ENCODE results near the gene ADGRL3. TPM values are rescaled to one million over a fixed set of nuclear protein-coding genes. Genes with fewer than 3 reads are reported as not detected.
A peak's percentile ranks its signal among the peaks of the same experiment; 100 is the strongest.

ADGRL3 gene
- total and polyA plus RNA-seq, 4 donors: 0.39 to 59.9 (median 2.9) TPM

DNA sequence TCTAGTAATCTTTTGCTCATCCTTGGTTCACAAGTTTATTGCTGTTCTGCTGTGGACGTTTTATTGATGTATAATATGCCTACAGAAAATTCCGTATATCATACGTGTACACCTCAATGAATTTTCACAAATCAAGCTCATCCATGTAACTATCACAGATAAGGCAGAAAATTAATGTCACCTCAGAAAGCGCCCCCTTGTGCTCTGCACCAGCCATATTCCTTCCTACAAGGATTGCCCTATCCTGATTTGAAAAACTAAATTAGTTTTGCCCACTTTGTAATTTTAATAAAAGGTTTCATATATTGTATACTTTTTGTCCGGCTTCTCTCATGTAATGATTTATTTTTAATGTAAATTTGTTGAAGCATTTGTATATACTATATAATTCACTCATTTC is 390.8 kb downstream of the ADGRL3 start:
- WGBS, 2 donors: 90 to 91% methylated on average over 5 of the region's 5 CpGs
- Histone ChIP-seq H3K9me3 (ENCODE audit: control insufficient read depth in 4 of 4, insufficient read depth in 3 of 4, low read length in 3 of 4) (peaks cover 0 to 4% (median 0%) of the 10 kb centered on the region in 4 donors), H3K27me3 (ENCODE audit: control insufficient read depth in 3 of 3, insufficient read depth in 3 of 3, low read length in 2 of 3) (no peaks in the 10 kb centered on the region), H3K36me3 (ENCODE audit: control insufficient read depth in 4 of 4, insufficient read depth in 4 of 4, low read length in 4 of 4) (no peaks in the 10 kb centered on the region), H3K27ac (ENCODE audit: low read depth in 1 of 2, low read length in 1 of 2) (no peak overlapping the region), H3K9ac (ENCODE audit: insufficient read depth in 1 of 2, low read length in 2 of 2) (no peak overlapping the region), H3K4me1 (ENCODE audit: control insufficient read depth in 5 of 5, insufficient read depth in 5 of 5, low read length in 5 of 5) (no peaks in the 10 kb centered on the region), H3K4me3 (no peak overlapping the region)
- DNase-seq (no peak), ATAC-seq (ENCODE audit: insufficient read depth, low FRiP score) (no peak)
- TF ChIP-seq, protein P1, sequence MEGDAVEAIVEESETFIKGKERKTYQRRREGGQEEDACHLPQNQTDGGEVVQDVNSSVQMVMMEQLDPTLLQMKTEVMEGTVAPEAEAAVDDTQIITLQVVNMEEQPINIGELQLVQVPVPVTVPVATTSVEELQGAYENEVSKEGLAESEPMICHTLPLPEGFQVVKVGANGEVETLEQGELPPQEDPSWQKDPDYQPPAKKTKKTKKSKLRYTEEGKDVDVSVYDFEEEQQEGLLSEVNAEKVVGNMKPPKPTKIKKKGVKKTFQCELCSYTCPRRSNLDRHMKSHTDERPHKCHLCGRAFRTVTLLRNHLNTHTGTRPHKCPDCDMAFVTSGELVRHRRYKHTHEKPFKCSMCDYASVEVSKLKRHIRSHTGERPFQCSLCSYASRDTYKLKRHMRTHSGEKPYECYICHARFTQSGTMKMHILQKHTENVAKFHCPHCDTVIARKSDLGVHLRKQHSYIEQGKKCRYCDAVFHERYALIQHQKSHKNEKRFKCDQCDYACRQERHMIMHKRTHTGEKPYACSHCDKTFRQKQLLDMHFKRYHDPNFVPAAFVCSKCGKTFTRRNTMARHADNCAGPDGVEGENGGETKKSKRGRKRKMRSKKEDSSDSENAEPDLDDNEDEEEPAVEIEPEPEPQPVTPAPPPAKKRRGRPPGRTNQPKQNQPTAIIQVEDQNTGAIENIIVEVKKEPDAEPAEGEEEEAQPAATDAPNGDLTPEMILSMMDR (IDR thresholded peaks at IDR 0.05; ENCODE audit: control extremely low read depth, extremely low read depth): no peak

DNA sequence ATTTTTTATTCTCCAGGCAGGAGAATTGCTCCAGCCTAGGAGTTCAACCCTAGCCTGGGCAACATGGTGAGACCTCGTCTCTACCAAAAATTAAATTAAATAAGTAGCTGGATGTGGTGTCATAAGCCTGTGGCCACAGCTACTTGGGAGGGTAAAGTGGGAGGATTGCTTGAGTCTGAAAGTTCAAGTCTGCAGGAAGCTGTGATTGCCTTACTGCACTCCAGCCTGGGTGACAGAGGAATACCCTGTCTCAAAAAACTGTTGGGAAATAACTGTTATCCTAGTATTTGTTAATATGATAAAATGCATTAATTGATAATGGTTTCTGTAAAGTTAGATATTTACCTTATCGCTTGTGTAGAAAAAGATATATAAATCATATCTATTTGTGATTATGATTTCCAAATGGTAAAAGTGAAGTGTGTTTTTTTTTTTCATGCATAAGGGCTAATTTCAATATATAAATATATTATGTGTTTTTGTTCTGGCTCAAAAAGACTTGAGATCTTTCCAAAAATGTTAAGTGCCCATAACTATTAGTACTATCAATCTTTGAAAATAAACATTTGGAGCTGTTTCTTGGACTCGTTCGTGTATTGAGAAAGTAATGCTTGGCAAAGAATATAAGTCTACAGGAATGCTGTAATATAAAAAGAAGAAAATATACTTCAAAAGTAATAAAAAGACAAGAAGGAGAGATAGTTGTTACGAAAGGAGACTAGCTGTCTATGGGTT is 396.6 kb downstream of the ADGRL3 start:
- DNase-seq (peak; percentile 39 to 89 (median 89)), ATAC-seq (ENCODE audit: insufficient read depth, low FRiP score) (no peak)
- Histone ChIP-seq H3K9ac (ENCODE audit: insufficient read depth in 1 of 2, low read length in 2 of 2) (no peak overlapping the region), H3K27me3 (ENCODE audit: control insufficient read depth in 3 of 3, insufficient read depth in 3 of 3, low read length in 2 of 3) (no peaks in the 10 kb centered on the region), H3K27ac (ENCODE audit: low read depth in 1 of 2, low read length in 1 of 2) (no peak overlapping the region), H3K36me3 (ENCODE audit: control insufficient read depth in 4 of 4, insufficient read depth in 4 of 4, low read length in 4 of 4) (no peaks in the 10 kb centered on the region), H3K4me1 (ENCODE audit: control insufficient read depth in 5 of 5, insufficient read depth in 5 of 5, low read length in 5 of 5) (peaks cover 0 to 9% (median 0%) of the 10 kb centered on the region in 5 donors), H3K4me3 (no peak overlapping the region), H3K9me3 (ENCODE audit: control insufficient read depth in 4 of 4, insufficient read depth in 3 of 4, low read length in 3 of 4) (peaks cover 0 to 4% (median 0%) of the 10 kb centered on the region in 4 donors)
- TF ChIP-seq, protein P1 (IDR thresholded peaks at IDR 0.05; ENCODE audit: control extremely low read depth, extremely low read depth): no peak
- 71 to 80% methylated on average over 5 of the region's 5 CpGs for WGBS, 2 donors

DNA sequence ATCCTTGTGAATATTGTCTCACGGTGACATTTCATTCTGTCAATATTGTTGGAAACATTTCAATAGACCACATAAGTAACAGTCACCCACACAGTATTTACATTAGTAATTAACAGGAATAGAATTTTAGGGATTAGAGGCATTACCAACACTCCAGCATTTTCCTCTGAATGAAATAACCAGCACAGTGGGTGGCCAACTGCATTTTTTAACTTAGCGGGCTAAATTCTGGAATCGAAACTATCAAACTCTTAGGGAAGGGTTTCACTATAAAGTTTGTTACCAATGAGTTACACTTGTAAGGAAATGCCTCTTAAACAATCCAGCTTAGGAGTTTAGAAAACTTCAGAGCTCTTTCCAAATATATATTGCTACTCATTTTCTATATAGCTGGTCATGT is 403.0 kb downstream of the ADGRL3 start:
- WGBS, 2 donors: 83 to 92% methylated on average over 3 of the region's 3 CpGs
- no peaks in the 10 kb centered on the region for H3K9me3 ChIP-seq (ENCODE audit: control insufficient read depth in 4 of 4, insufficient read depth in 3 of 4, low read length in 3 of 4)
- H3K4me1 ChIP-seq (ENCODE audit: control insufficient read depth in 5 of 5, insufficient read depth in 5 of 5, low read length in 5 of 5): peaks cover 0 to 8% (median 0%) of the 10 kb centered on the region in 5 donors
- no peak overlapping the region for H3K4me3 ChIP-seq
- DNase-seq (peak in 2 of 3 donors; percentile 31 to 41), ATAC-seq (ENCODE audit: insufficient read depth, low FRiP score) (no peak)
- H3K36me3 ChIP-seq (ENCODE audit: control insufficient read depth in 4 of 4, insufficient read depth in 4 of 4, low read length in 4 of 4): no peaks in the 10 kb centered on the region
- no peak overlapping the region for H3K9ac ChIP-seq (ENCODE audit: insufficient read depth in 1 of 2, low read length in 2 of 2)
- no peak overlapping the region for H3K27ac ChIP-seq (ENCODE audit: low read depth in 1 of 2, low read length in 1 of 2)
- TF ChIP-seq, protein P1 (IDR thresholded peaks at IDR 0.05; ENCODE audit: control extremely low read depth, extremely low read depth): no peak
- H3K27me3 ChIP-seq (ENCODE audit: control insufficient read depth in 3 of 3, insufficient read depth in 3 of 3, low read length in 2 of 3): no peaks in the 10 kb centered on the region
